PFSK-1 (cell line): ENCODE measurements around the gene VWA1.

Source experiments
- FOXP2 ChIP-seq: optimal IDR thresholded peaks from 2 replicates; pipeline ENCODE3; 2011; ENCODE audit warnings: borderline replicate concordance, control low read depth, inconsistent platforms; ENCODE audit not compliant: insufficient read depth; ENCODE audit errors: extremely low read length, extremely low read depth
- POLR2AphosphoS5 ChIP-seq: IDR thresholded peaks from 2 replicates; pipeline ENCODE4 v1.6.1; 2012; ENCODE audit warnings: low read depth, mild to moderate bottlenecking, control low read depth, low read length, moderate library complexity
- REST ChIP-seq, 2 experiments: IDR thresholded peaks; 2 replicates each; pipeline versions ENCODE4 v1.6.1 to v1.8.0; 2011 to 2012; ENCODE audit warnings: low read depth in 2 of 2, low read length in 2 of 2, control low read depth in 1 of 2, inconsistent platforms in 1 of 2, mild to moderate bottlenecking in 1 of 2, moderate library complexity in 1 of 2; ENCODE audit not compliant: insufficient read depth in 1 of 2
- SIN3A ChIP-seq: IDR thresholded peaks from 2 replicates; pipeline ENCODE4 v1.6.1; 2012; ENCODE audit warnings: mild to moderate bottlenecking, low read length, moderate library complexity, borderline replicate concordance; ENCODE audit not compliant: insufficient read depth

- TF ChIP-seq POLR2AphosphoS5 (no peak), REST (IDR thresholded peaks at IDR 0.05; ENCODE audit: insufficient read depth in 1 of 2, low read depth in 2 of 2, low read length in 2 of 2) (no peak), FOXP2 (no peak), SIN3A (no peak)
Measured at GRCh38 chr1:1439546-1440261, 4.2 kb downstream of the VWA1 start.
